WI38 (cell line): Measurements from ENCODE around the gene OMA1.

Source experiments
- H3K4me3 ChIP-seq: 2 replicates; pipeline ENCODE4 v1.5.1; 2011; ENCODE audit warnings: low read depth, mild to moderate bottlenecking, control low read depth, low read length
- CTCF ChIP-seq: IDR thresholded peaks from 2 replicates; pipeline ENCODE4 v1.5.1; 2012; ENCODE audit warnings: low read depth, mild to moderate bottlenecking, control low read depth, low read length

Gene OMA1

DNA sequence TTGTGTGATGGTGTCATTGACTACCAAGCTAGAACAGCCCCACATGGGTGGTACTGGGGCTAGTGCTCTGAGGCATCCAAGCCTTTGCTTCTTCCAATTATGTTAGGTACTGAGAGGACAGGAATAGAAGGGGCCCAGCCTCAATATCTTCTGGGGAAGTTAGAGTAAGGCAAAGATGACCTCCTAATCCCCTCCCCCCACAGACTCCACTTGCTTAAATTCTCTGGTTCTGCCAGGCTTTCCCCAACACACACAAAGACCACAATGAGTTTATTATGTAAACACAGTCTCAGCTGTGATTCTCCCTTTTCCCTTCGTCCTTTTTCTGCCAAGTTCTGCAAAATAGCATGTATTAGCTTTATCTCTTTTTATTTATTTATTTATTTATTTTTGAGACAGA is 33.7 kb upstream of the OMA1 start:
- no peak for TF ChIP-seq CTCF
- no peak overlapping the region for H3K4me3 ChIP-seq

DNA sequence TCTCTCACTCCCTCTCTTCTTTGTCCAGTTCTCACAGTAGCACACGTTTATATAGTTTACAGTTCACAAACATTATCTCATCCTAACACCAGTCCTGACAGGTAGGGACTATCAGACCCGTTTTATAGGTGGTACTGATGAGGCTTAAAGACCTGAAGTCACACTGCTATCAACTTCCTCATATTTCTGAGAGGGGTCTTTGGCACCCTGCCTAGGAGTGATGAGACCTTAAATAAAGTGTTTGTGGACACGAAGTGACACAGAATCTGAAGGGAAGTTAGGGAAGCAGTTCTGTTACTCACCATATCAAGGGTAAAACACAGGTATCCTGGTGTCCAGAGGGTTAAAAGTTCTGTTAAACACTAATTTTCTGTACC is 31.1 kb upstream of the OMA1 start:
- no peak for TF ChIP-seq CTCF
- H3K4me3 ChIP-seq, result no peak overlapping the region

DNA sequence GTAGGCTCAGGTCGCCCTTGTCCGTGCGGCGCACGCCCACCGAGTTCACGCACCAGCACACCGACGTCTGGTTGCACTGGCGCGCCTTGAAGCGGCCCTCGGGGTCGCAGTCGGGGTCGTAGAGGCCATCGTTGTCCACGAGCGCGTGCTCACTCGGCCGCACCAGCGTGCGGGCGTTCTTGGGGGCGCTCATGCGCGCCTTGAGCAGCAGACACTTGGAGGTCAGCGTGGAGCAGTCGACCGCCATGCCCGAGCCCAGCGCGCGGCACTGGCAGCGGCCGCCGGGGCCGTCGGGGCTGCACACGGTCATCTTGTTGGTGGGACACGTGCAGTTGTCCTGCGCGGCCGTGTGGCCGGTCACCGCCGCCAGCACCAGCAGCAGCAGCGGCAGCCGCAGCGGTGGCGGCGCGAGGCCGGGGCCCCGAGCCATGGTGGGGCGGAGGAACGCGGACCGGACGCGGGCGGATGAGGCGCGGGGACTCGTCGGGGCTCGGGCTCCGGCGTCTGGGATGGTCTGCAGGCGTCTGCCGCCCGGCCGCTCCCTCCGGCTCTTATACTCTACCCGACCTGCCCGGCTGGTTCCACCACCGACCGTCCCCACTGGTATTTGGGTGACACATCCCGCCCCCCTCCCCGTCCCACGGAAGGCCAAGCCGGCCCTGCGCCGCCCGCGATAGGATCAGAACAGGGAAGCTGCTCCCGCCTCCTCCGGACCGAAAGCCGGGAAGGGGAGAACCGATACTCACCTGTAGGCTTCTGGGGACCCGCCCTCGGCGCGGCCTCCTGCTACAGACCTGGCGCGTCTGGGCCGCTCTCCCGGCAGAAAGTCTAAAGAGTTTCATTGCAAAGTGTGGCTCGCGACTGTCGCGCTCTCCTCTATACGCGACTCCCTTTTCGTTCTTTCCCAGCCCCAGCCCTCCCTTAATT is 30.5 kb upstream of the OMA1 start, which contains the start of gene TACSTD2:
TACSTD2 (minus strand) TSS at position 526 of the 927 bp plus-strand sequence; CDS start at position 430, 96 bp downstream.
- H3K4me3 ChIP-seq, result no peak within 1 kb of the TSS
- TF ChIP-seq CTCF, result no peak

DNA sequence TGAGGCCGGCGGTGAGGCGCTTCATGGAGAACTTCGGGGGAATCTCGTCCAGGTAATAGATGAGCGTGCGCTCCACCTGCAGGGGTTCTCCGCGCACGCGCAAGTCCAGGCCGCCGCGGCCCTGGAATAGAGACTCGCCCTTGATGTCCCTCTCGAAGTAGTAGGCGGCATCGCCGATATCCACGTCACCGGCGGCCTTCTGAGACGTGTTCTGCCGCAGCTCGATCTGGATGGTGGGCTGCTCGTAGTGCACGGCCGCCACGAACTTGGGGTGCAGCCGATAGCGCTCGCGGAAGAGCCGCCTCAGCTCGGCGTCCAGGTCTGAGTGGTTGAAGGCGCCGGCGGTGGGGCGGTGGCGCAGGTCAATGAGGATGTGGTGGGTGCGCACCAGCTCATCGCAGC is 29.8 kb upstream of the OMA1 start:
- H3K4me3 ChIP-seq, result no peak overlapping the region
- TF ChIP-seq CTCF, result no peak

- no peak for TF ChIP-seq CTCF
- H3K4me3 ChIP-seq, result no peak overlapping the region
Observed at GRCh38 chr1:58575551-58576324, 29.2 kb upstream of the OMA1 start.

DNA sequence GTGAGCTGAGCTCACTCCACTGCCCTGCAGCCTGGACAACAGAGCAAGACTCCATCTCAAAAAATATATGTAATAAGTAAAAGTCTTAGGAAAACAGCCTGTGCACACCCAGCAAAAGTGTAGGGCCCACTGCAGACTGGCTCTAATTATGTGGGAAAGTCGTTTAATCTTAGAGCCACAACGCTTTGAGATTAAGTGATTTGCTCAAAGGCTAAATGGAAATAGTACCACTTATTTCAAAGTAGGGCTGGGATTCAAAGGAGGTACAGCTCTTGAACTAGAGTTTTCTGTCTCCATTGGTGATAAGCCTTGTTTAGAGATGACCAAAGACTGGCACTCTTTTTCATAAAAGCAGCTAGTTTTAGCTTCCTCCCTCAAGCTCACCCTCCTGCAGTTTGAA is 28.3 kb upstream of the OMA1 start:
- TF ChIP-seq CTCF, result no peak
- H3K4me3 ChIP-seq, result no peak overlapping the region
